HUES64 (cell line): Measurements from ENCODE around the gene JAKMIP3.

Experiments used
- H3K27ac ChIP-seq: 2 replicates; pipeline ENCODE4 v1.7.0; 2013; ENCODE audit warnings: low read depth, low read length, inconsistent platforms
- H3K27me3 ChIP-seq: 2 replicates; pipeline ENCODE4 v1.6.1; 2013; ENCODE audit warnings: mild to moderate bottlenecking, low read length; ENCODE audit not compliant: insufficient read depth
- H3K36me3 ChIP-seq: 2 replicates; pipeline ENCODE4 v1.6.1; 2013; ENCODE audit warnings: mild to moderate bottlenecking, low read length; ENCODE audit not compliant: insufficient read depth
- H3K4me1 ChIP-seq: 2 replicates; pipeline ENCODE4 v1.6.1; 2013; ENCODE audit warnings: mild to moderate bottlenecking, low read length, moderate library complexity; ENCODE audit not compliant: insufficient read depth
- H3K4me3 ChIP-seq: 2 replicates; pipeline ENCODE4 v1.5.1; 2013; ENCODE audit warnings: mild to moderate bottlenecking, low read length, moderate library complexity
- H3K9ac ChIP-seq: 2 replicates; pipeline ENCODE4 v1.6.1; 2013; ENCODE audit warnings: mild to moderate bottlenecking, low read depth, low read length
- H3K9me3 ChIP-seq: 2 replicates; pipeline ENCODE4 v1.6.1; 2013; ENCODE audit warnings: low read depth, low read length; ENCODE audit not compliant: insufficient read depth
- WGBS: fragments of 150-250, 120-280 bp; methylation state at CpG from one replicate; pipeline ENCODE4 v1.1.7; 2013; ENCODE audit warnings: missing lambda C conversion rate; 5-methylcytosine and 5-hydroxymethylcytosine counted together

JAKMIP3 gene

DNA sequence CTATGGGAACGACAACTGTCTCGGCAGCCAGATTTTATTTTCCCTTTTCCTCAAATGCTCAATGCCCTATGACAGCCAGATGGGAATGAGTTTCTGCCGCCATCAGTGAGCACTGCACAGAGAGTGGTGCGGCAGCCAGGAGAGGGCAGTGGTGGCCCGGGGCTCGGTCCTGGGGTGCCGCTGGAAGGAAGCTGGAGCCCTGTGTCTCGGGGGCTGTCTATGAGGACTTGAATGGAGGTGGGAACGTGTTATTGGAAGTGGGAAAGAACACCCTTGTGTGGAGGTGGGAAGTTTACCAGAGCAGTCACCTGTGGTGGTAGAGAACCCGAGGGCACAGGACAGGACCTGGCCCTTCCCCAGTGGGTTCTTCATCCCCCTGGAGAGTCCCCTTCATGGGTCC is 35.8 kb downstream of the JAKMIP3 start:
- no peak overlapping the region for H3K27ac ChIP-seq
- no peaks in the 10 kb centered on the region for H3K36me3 ChIP-seq
- no peak overlapping the region for H3K9ac ChIP-seq
- WGBS: 80% methylated on average over 10 of the region's 10 CpGs
- H3K4me1 ChIP-seq: no peaks in the 10 kb centered on the region
- no peaks in the 10 kb centered on the region for H3K9me3 ChIP-seq
- H3K4me3 ChIP-seq: no peak overlapping the region
- no peaks in the 10 kb centered on the region for H3K27me3 ChIP-seq

DNA sequence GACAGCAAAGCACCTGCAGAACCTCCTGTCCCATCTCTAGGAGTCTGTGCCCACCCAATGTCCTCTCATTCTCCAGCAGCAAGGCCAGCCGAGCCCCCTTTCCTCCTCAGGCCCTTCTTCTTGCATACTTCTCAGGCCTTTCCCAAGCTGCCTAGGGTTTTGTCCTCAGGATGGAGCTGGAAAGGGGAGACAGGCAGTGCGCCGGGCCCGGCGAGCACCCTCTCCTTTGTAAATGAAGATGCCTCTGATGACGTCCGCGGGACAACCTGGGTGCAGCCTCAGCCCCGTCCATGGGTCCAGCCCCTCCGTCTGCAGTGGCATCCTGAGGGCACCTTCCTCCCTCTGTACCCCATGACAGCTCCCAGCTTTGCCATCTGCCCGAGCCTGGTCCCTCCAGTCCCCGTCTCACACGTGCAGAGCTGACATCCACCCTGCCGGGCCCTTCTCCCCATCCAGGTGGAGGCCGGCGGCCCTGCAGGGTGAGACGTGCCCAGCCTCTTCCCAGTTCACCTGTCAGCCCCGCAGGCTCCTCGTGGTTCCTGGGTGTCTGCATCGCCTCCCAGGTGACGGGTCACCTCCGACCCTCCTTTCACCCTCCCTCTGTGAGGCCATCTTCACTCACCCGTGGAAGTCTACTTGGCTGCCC is 36.4 kb downstream of the JAKMIP3 start:
- H3K27me3 ChIP-seq: no peaks in the 10 kb centered on the region

GRCh38 chr10:132102717-132103110 is 37.0 kb downstream of the JAKMIP3 start:
- H3K9ac ChIP-seq: no peak overlapping the region
- no peaks in the 10 kb centered on the region for H3K4me1 ChIP-seq
- H3K36me3 ChIP-seq: no peaks in the 10 kb centered on the region
- 88% methylated on average over 8 of the region's 8 CpGs for WGBS
- no peak overlapping the region for H3K4me3 ChIP-seq
- no peak overlapping the region for H3K27ac ChIP-seq
- H3K27me3 ChIP-seq: no peaks in the 10 kb centered on the region
- H3K9me3 ChIP-seq: no peaks in the 10 kb centered on the region

More for the DNA sequence above, 36.4 kb downstream of the JAKMIP3 start:
- Histone ChIP-seq H3K4me1 (no peaks in the 10 kb centered on the region), H3K36me3 (no peaks in the 10 kb centered on the region), H3K9me3 (no peaks in the 10 kb centered on the region), H3K4me3 (no peak overlapping the region), H3K27ac (no peak overlapping the region), H3K9ac (no peak overlapping the region)
- WGBS: 91% methylated on average over 23 of the region's 23 CpGs

DNA sequence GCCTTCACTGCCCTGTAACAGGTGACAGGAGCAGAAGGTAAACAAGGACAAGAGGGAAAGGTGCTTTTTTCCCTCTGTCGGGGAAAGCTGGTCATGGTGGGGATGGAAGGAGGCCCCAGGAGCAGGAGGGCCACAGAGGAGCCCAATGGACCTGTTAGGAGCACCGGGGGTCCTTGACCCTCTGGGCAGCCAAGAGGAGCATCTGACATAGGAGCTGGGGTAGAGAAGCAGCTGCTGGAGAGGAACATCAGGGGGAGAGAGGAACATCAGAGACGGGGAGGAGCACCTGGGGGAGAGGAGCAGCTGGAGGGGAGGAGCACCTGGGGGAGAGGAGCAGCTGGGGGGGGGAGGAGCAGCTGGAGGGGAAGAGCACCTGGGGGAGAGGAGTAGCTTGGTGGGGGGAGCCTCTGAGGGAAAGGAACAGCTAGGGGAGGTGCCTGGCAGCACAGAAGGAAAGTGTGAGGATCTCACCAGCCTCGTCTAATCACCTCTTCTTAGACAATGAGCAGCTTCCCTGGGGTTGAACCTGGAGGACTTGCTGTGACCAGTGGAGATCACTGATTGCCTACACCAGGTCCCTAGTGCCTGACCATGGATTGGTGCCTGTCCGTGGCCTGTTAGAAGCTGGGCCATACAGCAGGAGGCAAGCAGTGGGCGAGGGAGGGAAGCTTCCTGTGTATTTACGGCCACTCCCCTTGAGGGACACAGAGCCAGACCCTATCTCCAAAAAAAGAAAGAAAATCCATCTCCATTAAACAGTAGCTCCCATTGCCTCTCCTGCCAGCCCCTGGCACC is 37.6 kb downstream of the JAKMIP3 start:
- WGBS: 84% methylated on average over 7 of the region's 7 CpGs
- H3K9me3 ChIP-seq: no peaks in the 10 kb centered on the region

DNA sequence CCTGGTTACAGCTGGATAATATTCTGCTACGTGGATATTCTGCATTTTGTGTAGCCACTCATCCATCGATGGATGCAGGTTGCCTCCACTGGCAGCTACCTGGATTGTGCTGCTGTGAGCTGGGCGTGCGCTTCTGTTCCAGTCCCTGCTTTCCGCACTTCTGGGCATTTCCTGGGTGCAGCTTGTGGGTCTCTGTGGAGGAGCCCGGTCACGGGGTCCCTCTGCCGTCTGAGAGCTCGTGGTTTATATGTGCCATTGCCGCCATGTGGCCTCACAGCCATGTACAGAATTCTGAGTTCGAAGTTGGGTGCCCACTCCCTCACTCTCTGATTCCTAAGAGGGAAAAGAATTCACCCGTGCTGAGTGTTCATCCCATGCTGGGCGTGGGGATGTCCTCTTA is 38.3 kb downstream of the JAKMIP3 start:
- H3K27me3 ChIP-seq: no peaks in the 10 kb centered on the region
- H3K4me3 ChIP-seq: no peak overlapping the region
- H3K27ac ChIP-seq: no peak overlapping the region
- WGBS: 93% methylated on average over 13 of the region's 13 CpGs
- H3K36me3 ChIP-seq: no peaks in the 10 kb centered on the region
- no peaks in the 10 kb centered on the region for H3K4me1 ChIP-seq
- H3K9me3 ChIP-seq: no peaks in the 10 kb centered on the region
- H3K9ac ChIP-seq: no peak overlapping the region

More for the DNA sequence above, 37.6 kb downstream of the JAKMIP3 start:
- Histone ChIP-seq H3K4me3 (no peak overlapping the region), H3K36me3 (no peaks in the 10 kb centered on the region), H3K27ac (no peak overlapping the region), H3K9ac (no peak overlapping the region), H3K27me3 (no peaks in the 10 kb centered on the region), H3K4me1 (no peaks in the 10 kb centered on the region)

DNA sequence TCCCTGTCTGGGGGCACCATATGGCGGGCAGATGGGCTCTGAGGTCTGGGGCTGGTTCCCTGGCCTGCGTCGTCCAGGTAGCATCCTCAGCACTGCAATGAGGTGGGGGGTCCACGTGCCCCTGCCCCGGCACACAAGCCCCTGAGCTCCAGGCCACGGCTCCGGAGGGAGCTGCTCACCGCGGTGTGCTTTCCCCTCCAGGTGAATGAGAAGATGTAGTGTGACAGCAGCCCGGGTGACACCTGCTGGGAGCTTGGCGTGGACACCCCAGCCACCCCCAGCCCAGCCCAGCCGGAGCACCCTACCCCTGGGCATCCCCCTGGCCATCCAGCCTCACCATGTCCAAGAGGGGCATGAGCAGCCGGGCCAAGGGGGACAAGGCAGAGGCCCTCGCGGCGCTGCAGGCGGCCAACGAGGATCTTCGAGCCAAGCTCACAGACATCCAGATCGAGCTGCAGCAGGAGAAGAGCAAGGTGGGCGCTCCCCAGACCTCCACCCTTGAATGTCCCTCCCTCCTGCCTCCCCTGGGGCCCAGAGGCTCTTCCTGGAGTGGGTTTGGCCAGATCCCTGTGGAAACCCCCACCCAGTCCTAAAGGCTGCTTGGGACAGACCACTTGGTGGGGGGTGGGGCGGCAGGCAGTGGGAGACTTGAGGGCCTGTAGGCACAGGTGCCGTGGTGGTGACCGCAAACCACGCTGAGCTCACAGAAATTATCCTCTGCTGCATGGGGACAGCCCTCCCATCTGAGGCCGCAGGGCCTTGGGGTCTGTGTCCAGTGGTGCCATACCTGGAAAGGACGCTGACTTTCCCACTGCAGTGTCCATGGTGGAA is 38.9 kb downstream of the JAKMIP3 start:
- no peaks in the 10 kb centered on the region for H3K27me3 ChIP-seq
- no peak overlapping the region for H3K4me3 ChIP-seq
- H3K27ac ChIP-seq: no peak overlapping the region
- WGBS: 89% methylated on average over 27 of the region's 27 CpGs
- no peak overlapping the region for H3K9ac ChIP-seq
- H3K9me3 ChIP-seq: no peaks in the 10 kb centered on the region
- no peaks in the 10 kb centered on the region for H3K4me1 ChIP-seq
- no peaks in the 10 kb centered on the region for H3K36me3 ChIP-seq

GRCh38 chr10:132105302-132105995 is 39.7 kb downstream of the JAKMIP3 start:
- 91% methylated on average over 11 of the region's 14 CpGs for WGBS
- Histone ChIP-seq H3K4me1 (no peaks in the 10 kb centered on the region), H3K9me3 (no peaks in the 10 kb centered on the region), H3K27me3 (no peaks in the 10 kb centered on the region), H3K27ac (no peak overlapping the region), H3K9ac (no peak overlapping the region), H3K36me3 (no peaks in the 10 kb centered on the region), H3K4me3 (no peak overlapping the region)

DNA sequence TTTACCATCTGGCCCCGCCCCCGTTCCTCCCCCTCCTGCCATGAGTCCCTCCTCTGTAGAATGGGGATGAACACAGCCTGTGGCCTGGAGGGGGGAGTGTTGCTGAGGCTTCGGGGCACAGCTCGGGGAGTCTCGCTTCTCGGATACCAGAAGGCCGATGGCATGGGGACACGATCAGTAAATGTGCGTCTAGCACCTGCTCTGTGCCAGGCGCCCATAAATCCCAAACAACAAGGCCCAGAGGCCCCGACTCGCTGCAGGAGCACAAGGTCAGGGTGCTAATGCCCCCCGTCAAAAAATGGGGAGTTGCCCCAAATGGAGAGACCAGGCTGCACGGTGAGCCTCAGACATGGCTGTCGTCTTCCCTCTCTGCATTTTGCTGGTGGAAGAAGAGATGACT is 40.7 kb downstream of the JAKMIP3 start:
- Histone ChIP-seq H3K36me3 (no peaks in the 10 kb centered on the region), H3K27me3 (no peaks in the 10 kb centered on the region), H3K27ac (no peak overlapping the region), H3K4me3 (no peak overlapping the region), H3K9ac (no peak overlapping the region), H3K9me3 (no peaks in the 10 kb centered on the region), H3K4me1 (no peaks in the 10 kb centered on the region)
- WGBS: 96% methylated on average over 15 of the region's 15 CpGs

- no peak overlapping the region for H3K9ac ChIP-seq
- H3K4me3 ChIP-seq: no peak overlapping the region
- no peaks in the 10 kb centered on the region for H3K36me3 ChIP-seq
- WGBS: 93% methylated on average over 27 of the region's 27 CpGs
- H3K4me1 ChIP-seq: no peaks in the 10 kb centered on the region
- H3K27me3 ChIP-seq: no peaks in the 10 kb centered on the region
- H3K9me3 ChIP-seq: no peaks in the 10 kb centered on the region
- no peak overlapping the region for H3K27ac ChIP-seq
These were observed 41.6 kb downstream of the JAKMIP3 start for GRCh38 chr10:132107186-132107948.
